Left lung (tissue), 10 donors: ENCODE data around the gene ZBTB8B. TPM values are rescaled to one million over a fixed set of nuclear protein-coding genes. Genes with fewer than 3 reads are reported as not detected.
A peak's percentile ranks its signal among the peaks of the same experiment; 100 is the strongest.

Source experiments
- ATAC-seq: fragments of 200-7000 bp; cut with Tn5 transposase; one replicate; pipeline ENCODE4 v1.9.1; 2020; ENCODE audit warnings: moderate library complexity
- DNase-seq, 4 donors: peaks; one replicate each; pipeline ENCODE4 v3.0.0-alpha.2; 2013 to 2020
- H3K27ac ChIP-seq, 2 donors: fragments of 200-600 bp; sonication (generic) in 1 of 2; one replicate each; pipeline versions ENCODE4 v1.5.0 to v1.8.0; 2020 to 2021
- H3K27me3 ChIP-seq, 2 donors: fragments of 200-600 bp; sonication (generic) in 1 of 2; one replicate each; pipeline versions ENCODE4 v1.5.0 to v1.8.0; 2020 to 2021
- H3K36me3 ChIP-seq, 2 donors: fragments of 200-600 bp; sonication (generic) in 1 of 2; one replicate each; pipeline versions ENCODE4 v1.5.0 to v1.8.0; 2020 to 2021
- H3K4me1 ChIP-seq, 2 donors: fragments of 200-600 bp; one replicate each; pipeline ENCODE4 v1.8.0; 2021
- H3K4me3 ChIP-seq, 2 donors: fragments of 200-600 bp; sonication (generic) in 1 of 2; one replicate each; pipeline versions ENCODE4 v1.5.0 to v1.8.0; 2020 to 2021; ENCODE audit warnings: mild to moderate bottlenecking in 1 of 2
- H3K9me3 ChIP-seq, 2 donors: fragments of 200-600 bp; sonication (generic) in 1 of 2; one replicate each; pipeline versions ENCODE4 v1.5.0 to v1.8.0; 2020 to 2021
- CTCF ChIP-seq, 2 donors: fragments of 200-600 bp; sonication (generic) in 1 of 2; IDR thresholded peaks; one replicate each; pipeline versions ENCODE4 v1.5.0 to v1.8.0; 2021; ENCODE audit warnings: antibody characterized with exemption in 2 of 2
- intact Hi-C, 2 donors: fragments of 100-400 bp; cut with DNase I; formaldehyde crosslinking; loops; one replicate each; pipeline versions ENCODE4 v1.11.2 to v1.14.2; 2022
- polyA plus RNA-seq, 6 donors: library from polyadenylated mRNA; unstranded; fragments of 120-200 nt; gene quantifications; one replicate each; pipeline ENCODE4 v1.2.1, GENCODE V29; 2013; ENCODE audit not compliant: insufficient read length in 6 of 6
- total RNA-seq, 2 donors: library from RNA; stranded (reverse); fragmentation: NEBNext Ultra II Directional; extraction: Animal tissue kit (Norgen Biotek cat#: 25700); gene quantifications; one replicate each; pipeline ENCODE4 v1.2.1, GENCODE V29; 2021
- donor health status: DM: no; HTN: yes; CAD: no.
- donor health status: DM: no; HTN: no; CAD: no.

ZBTB8B gene
- total and polyA plus RNA-seq, 8 donors, result 0.03 to 2.0 (median 1.4) TPM

GRCh38 chr1:32489774-32490454, 25.0 kb downstream of the ZBTB8B start:
- DNase-seq, result no peak
- Histone ChIP-seq H3K9me3 (no peaks in the 10 kb centered on the region), H3K4me1 (no peaks in the 10 kb centered on the region), H3K27me3 (no peaks in the 10 kb centered on the region), H3K27ac (no peak overlapping the region), H3K36me3 (no peaks in the 10 kb centered on the region), H3K4me3 (no peak overlapping the region)
- no peak for ATAC-seq
- intact Hi-C loops, result no loop called here
- no peak for TF ChIP-seq CTCF (IDR thresholded peaks at IDR 0.05)

- Histone ChIP-seq H3K36me3 (no peaks in the 10 kb centered on the region), H3K27ac (no peak overlapping the region), H3K4me3 (no peak overlapping the region), H3K9me3 (no peaks in the 10 kb centered on the region), H3K4me1 (no peaks in the 10 kb centered on the region), H3K27me3 (no peaks in the 10 kb centered on the region)
- no peak for ATAC-seq
- TF ChIP-seq CTCF (IDR thresholded peaks at IDR 0.05), result no peak
- DNase-seq, result no peak
- intact Hi-C loops, result no loop called here
These were observed 26.5 kb downstream of the ZBTB8B start for GRCh38 chr1:32491386-32491785.

- intact Hi-C loops, result no loop called here
- ATAC-seq, result no peak
- no peak for DNase-seq
- no peak for TF ChIP-seq CTCF (IDR thresholded peaks at IDR 0.05)
- no peaks in the 10 kb centered on the region for H3K4me1 ChIP-seq
- no peak overlapping the region for H3K4me3 ChIP-seq
- no peaks in the 10 kb centered on the region for H3K9me3 ChIP-seq
- H3K36me3 ChIP-seq, result no peaks in the 10 kb centered on the region
- H3K27me3 ChIP-seq, result no peaks in the 10 kb centered on the region
- H3K27ac ChIP-seq, result no peak overlapping the region
These were observed 29.3 kb downstream of the ZBTB8B start for GRCh38 chr1:32494196-32494595.

GRCh38 chr1:32494711-32495337, 30.0 kb downstream of the ZBTB8B start:
- Histone ChIP-seq H3K9me3 (no peaks in the 10 kb centered on the region), H3K4me3 (no peak overlapping the region), H3K36me3 (no peaks in the 10 kb centered on the region), H3K27me3 (no peaks in the 10 kb centered on the region), H3K4me1 (no peaks in the 10 kb centered on the region), H3K27ac (no peak overlapping the region)
- DNase-seq (no peak), ATAC-seq (no peak)
- intact Hi-C loops, result no loop called here
- TF ChIP-seq CTCF (IDR thresholded peaks at IDR 0.05), result no peak

- H3K4me3 ChIP-seq, result no peak overlapping the region
- ATAC-seq (no peak), DNase-seq (peak in 1 of 4 donors; percentile 43)
- no peaks in the 10 kb centered on the region for H3K36me3 ChIP-seq
- H3K27me3 ChIP-seq, result no peaks in the 10 kb centered on the region
- peak overlapping the region in 1 of 2 donors; percentile 20 for H3K27ac ChIP-seq
- H3K9me3 ChIP-seq, result no peaks in the 10 kb centered on the region
- H3K4me1 ChIP-seq, result peaks cover 0 to 5% of the 10 kb centered on the region in 2 donors
- TF ChIP-seq CTCF (IDR thresholded peaks at IDR 0.05), result no peak
- intact Hi-C loops, result no loop called here
These were observed 31.3 kb downstream of the ZBTB8B start for GRCh38 chr1:32496127-32496526.
